ENCODE data around the gene DMWD. TPM values are rescaled to one million over a fixed set of nuclear protein-coding genes. Genes with fewer than 3 reads are reported as not detected.

Gene DMWD
- total RNA-seq, 2 experiments from 2014 or later: 43.2 to 44.0 TPM

DNA sequence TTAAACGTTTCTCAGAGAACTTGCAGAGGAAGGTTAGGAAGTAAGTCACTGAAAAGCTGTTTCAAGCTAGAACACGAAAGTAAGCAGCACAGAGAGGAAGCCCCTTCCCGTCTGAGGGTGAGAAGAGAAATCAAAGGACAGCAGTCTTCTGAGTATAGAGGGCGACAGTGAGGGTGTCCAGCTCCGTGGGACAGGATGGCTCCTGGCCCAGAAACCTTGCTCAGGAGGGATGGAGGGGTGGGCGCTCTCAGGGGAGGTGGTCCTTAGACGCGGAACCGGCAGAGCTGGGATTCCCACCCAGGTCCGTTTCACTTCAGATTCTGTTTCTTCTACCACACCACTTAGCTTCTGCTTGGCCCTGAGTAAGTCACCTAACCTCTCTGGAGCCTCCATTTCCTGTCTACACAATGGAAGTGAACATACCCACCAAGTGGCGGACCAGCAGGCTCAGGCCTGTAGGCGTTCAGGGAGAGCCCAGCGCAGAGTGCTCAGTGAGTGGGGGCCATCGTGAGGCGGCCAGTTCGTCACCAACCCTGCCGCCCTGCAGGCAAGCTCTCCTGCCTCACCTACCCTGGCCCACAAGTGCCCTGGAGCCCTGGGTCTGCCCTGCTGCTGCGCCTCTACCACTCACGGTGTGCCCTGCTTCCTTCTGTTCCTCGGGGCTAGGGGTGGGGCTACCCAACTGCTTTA, 27.9 kb upstream of the DMWD start:
- H3K79me2 ChIP-seq (ENCODE audit: insufficient read depth, low read depth, low read length): no peaks in the 10 kb centered on the region
- ChIA-PET CTCF (ENCODE audit: unreplicated experiment) (no interaction called here), POLR2A (no interaction called here)
- H3K36me3 ChIP-seq (ENCODE audit: insufficient read depth, low read length): peaks cover 65% of the 10 kb centered on the region
- H3K9me3 ChIP-seq (ENCODE audit: low read length): no peaks in the 10 kb centered on the region
- H2AFZ ChIP-seq (ENCODE audit: low read length): no peak overlapping the region
- no peaks in the 10 kb centered on the region for H3K9me2 ChIP-seq (ENCODE audit: insufficient read depth, low read length)
- no peaks in the 10 kb centered on the region for H4K20me1 ChIP-seq (ENCODE audit: insufficient read depth, low read length)
- no peak for TF ChIP-seq EZH2phosphoT487 (IDR thresholded peaks at IDR 0.05; ENCODE audit: borderline replicate concordance, low read depth, low read length)
- H3K27ac ChIP-seq (ENCODE audit: low read depth, low read length, poor library complexity, severe bottlenecking): no peak overlapping the region
- no TSS peak for BruUV-seq (replicated peaks)
- intact Hi-C loops (cut with micrococcal nuclease; ENCODE audit: unreplicated experiment): no loop called here
- peaks cover 5% of the 10 kb centered on the region for H3K4me1 ChIP-seq (ENCODE audit: insufficient read depth, low read length, poor library complexity, severe bottlenecking)
- no peak overlapping the region for H3K4me3 ChIP-seq (ENCODE audit: low read depth, low read length, poor library complexity, severe bottlenecking)
- no peak overlapping the region for H3K4me2 ChIP-seq (ENCODE audit: low read length)
- DNase-seq (ENCODE audit: low spot score): no peak

DNA sequence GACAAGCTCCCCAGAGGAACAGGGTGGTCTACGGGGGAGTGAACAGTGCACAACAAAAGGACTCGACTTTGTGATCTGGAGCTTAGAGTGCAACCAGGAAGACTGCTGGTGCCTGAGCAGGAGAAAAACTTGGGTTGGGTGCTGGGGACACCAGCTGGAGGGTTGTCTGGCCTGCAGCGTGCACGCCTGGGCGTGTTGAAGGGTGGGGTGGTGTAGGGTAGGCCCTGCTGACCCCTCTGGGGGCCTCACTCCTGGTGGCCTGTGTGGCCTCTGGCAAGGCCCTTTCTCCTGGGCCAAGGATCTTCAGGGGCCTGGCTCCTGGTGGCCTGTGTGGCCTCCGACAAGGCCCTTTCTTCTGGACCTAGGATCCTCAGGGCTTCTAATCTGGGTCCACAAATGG, 27.1 kb upstream of the DMWD start:
- peaks cover 65% of the 10 kb centered on the region for H3K36me3 ChIP-seq (ENCODE audit: insufficient read depth, low read length)
- ChIA-PET CTCF (ENCODE audit: unreplicated experiment) (no interaction called here), POLR2A (no interaction called here)
- H3K27ac ChIP-seq (ENCODE audit: low read depth, low read length, poor library complexity, severe bottlenecking): no peak overlapping the region
- no peak overlapping the region for H3K4me3 ChIP-seq (ENCODE audit: low read depth, low read length, poor library complexity, severe bottlenecking)
- no peaks in the 10 kb centered on the region for H3K9me3 ChIP-seq (ENCODE audit: low read length)
- intact Hi-C loops (cut with micrococcal nuclease; ENCODE audit: unreplicated experiment): no loop called here
- no peaks in the 10 kb centered on the region for H4K20me1 ChIP-seq (ENCODE audit: insufficient read depth, low read length)
- TF ChIP-seq, protein P1, sequence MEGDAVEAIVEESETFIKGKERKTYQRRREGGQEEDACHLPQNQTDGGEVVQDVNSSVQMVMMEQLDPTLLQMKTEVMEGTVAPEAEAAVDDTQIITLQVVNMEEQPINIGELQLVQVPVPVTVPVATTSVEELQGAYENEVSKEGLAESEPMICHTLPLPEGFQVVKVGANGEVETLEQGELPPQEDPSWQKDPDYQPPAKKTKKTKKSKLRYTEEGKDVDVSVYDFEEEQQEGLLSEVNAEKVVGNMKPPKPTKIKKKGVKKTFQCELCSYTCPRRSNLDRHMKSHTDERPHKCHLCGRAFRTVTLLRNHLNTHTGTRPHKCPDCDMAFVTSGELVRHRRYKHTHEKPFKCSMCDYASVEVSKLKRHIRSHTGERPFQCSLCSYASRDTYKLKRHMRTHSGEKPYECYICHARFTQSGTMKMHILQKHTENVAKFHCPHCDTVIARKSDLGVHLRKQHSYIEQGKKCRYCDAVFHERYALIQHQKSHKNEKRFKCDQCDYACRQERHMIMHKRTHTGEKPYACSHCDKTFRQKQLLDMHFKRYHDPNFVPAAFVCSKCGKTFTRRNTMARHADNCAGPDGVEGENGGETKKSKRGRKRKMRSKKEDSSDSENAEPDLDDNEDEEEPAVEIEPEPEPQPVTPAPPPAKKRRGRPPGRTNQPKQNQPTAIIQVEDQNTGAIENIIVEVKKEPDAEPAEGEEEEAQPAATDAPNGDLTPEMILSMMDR (conservative IDR thresholded peaks at IDR 0.05; ENCODE audit: low read length): no peak
- no peak for TF ChIP-seq EZH2phosphoT487 (IDR thresholded peaks at IDR 0.05; ENCODE audit: borderline replicate concordance, low read depth, low read length)
- H3K9me2 ChIP-seq (ENCODE audit: insufficient read depth, low read length): no peaks in the 10 kb centered on the region
- H2AFZ ChIP-seq (ENCODE audit: low read length): no peak overlapping the region
- H3K4me2 ChIP-seq (ENCODE audit: low read length): no peak overlapping the region
- DNase-seq (ENCODE audit: low spot score): no peak
- no TSS peak for BruUV-seq (replicated peaks)
- no peaks in the 10 kb centered on the region for H3K79me2 ChIP-seq (ENCODE audit: insufficient read depth, low read depth, low read length)
- peaks cover 5% of the 10 kb centered on the region for H3K4me1 ChIP-seq (ENCODE audit: insufficient read depth, low read length, poor library complexity, severe bottlenecking)

DNA sequence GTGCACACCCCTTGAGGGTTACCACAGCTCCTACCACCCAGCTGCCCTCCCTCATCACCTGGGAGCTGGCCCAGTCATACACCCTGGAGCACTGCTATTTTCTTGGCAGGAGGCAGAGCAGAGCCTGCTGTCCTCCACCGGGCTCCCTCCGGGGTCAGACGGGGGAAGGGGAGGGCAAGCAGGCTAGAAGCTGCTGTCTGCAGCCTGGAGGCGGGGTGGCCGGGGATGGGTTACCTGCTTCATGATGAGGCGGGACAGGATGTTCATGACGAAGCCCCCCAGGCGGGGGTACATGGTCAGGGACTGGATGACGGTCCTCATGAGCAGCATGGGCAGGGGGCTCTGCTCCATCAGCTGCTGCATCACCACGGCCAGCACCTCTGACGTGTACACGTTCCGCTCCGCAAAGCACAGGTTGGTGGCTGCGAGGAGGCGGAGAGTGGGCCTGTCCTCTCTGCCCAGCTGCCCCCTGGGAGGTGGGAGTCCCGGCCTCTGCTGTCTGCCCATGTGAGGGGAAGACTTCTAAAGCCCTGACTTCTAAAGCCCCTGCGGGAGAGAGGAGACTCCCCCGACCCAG, 25.2 kb upstream of the DMWD start:
- H3K9me2 ChIP-seq (ENCODE audit: insufficient read depth, low read length): no peaks in the 10 kb centered on the region
- CTCF ChIA-PET (ENCODE audit: unreplicated experiment): interaction anchor here (1.1 kb wide), 1 partner anchor 43 kb away, joined by 3 read pairs; no protein-coding TSS in a partner anchor
- BruUV-seq (replicated peaks): no TSS peak
- DNase-seq (ENCODE audit: low spot score): no peak
- TF ChIP-seq EZH2phosphoT487 (IDR thresholded peaks at IDR 0.05; ENCODE audit: borderline replicate concordance, low read depth, low read length): no peak
- TF ChIP-seq, protein P1 (conservative IDR thresholded peaks at IDR 0.05; ENCODE audit: low read length): no peak
- no peaks in the 10 kb centered on the region for H4K20me1 ChIP-seq (ENCODE audit: insufficient read depth, low read length)
- no peak overlapping the region for H3K4me3 ChIP-seq (ENCODE audit: low read depth, low read length, poor library complexity, severe bottlenecking)
- POLR2A ChIA-PET: no interaction called here
- H2AFZ ChIP-seq (ENCODE audit: low read length): no peak overlapping the region
- peaks cover 51% of the 10 kb centered on the region for H3K36me3 ChIP-seq (ENCODE audit: insufficient read depth, low read length)
- H3K4me1 ChIP-seq (ENCODE audit: insufficient read depth, low read length, poor library complexity, severe bottlenecking): peaks cover 5% of the 10 kb centered on the region
- no peaks in the 10 kb centered on the region for H3K79me2 ChIP-seq (ENCODE audit: insufficient read depth, low read depth, low read length)
- no peak overlapping the region for H3K27ac ChIP-seq (ENCODE audit: low read depth, low read length, poor library complexity, severe bottlenecking)
- no peak overlapping the region for H3K4me2 ChIP-seq (ENCODE audit: low read length)
- intact Hi-C loops (cut with micrococcal nuclease; ENCODE audit: unreplicated experiment): loop anchor here (1.0 kb wide), 1 partner anchor 65 kb away; no protein-coding TSS in a partner anchor
- H3K9me3 ChIP-seq (ENCODE audit: low read length): no peaks in the 10 kb centered on the region

Measured in OCI-LY7 (cell line).